Stimulated activated CD8-positive, alpha-beta memory T cell treated with anti-CD3 and anti-CD28 coated beads, Interleukin-4, amount 100 ng/mL, for 24 hours (primary cell): ENCODE results near the gene PDE1C.

ENCODE experiments used
- DNase-seq: peaks from one replicate; pipeline ENCODE4 v3.0.0-alpha.2; 2020; ENCODE audit warnings: low read depth

The PDE1C gene

DNA sequence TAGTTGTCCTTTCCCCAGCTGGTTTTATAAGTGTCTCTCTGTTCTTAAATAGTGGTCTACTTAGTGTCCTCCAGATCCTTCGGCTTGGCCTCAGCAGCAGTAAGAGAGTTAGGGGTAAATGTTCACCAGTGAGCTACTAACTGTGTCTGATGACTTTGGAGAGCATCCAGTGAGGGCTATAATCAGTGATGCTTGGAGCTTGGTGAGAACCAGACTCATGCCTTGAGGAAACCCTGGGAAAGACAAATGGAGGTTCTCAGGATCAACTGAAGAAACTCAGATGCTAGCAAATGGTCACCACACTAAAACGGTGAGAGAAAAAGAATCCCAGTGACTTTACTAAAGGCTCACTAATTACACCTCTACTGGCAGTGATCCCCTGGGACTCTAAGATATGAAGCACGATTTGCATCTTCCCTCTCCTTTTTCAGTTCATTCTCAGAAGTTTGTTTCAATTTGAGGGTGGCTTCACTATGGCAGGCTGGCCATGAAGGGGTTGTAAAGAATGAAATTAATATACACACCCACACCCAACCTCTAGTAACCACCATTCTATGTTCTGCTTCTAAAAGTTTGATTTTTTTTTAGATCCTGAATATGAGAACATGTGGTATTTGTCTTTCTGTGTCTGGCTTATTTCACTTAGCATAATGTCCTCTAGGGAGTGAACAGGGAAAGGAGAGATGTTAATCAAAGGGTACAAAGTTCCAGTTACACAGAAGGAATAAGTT is 177.9 kb downstream of the PDE1C start:
- DNase-seq = no peak

DNA sequence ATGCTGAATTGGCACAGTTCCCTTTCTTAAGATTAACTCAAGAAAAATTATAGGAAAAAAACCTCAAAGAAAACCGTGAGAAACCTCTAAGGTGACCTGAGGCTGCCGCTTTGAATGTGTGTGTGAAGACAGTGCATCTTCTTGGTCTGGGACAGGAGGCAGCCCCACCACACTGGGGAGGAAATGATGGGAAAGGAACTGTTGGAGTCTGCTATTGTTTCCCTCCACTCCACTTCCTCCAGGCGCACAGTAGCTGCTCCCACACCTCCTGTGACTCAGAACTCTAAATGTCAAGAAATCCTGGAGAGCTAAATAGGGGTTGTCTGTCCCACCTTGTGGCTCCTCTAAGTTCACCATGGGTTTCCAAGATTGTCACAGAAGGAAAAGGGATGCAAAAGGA is 179.4 kb downstream of the PDE1C start:
- no peak for DNase-seq

DNA sequence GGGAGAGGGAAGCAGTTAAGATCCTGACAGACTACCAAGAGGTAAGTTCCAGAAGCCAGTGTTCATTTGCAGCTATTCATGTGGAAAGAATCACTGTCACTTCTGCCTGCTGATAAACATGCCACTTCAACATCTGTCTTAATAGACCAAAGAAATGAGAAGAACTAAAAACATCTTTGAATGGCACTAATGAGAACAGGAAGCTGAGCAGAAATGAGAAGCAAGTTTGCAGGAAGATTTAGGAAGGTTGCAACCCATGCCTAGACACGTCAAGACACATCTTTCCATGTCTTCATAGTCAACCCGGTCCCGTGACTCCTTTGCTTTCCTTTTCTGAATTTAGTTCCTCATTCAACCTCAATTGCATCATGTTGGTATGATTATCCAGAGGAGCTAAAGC is 180.0 kb downstream of the PDE1C start:
- DNase-seq = no peak

DNA sequence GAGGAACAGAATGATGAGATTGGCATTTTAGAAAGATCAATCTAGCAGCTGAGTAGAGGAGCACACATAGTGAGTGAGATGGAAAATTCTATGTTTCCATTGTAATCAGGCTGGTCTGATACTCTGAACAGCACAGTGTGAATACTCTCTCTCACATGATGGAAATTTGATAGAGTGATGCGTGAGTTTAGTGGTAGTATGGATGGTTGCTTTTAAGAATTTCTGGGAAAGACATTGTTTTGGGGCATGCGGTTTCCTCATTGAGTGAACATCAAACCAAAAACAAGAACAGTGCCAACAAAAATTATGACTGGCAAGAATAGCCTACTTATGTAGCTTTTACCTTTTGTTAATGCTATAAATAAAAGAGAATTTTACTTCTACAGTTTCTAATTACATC is 183.2 kb downstream of the PDE1C start:
- DNase-seq = no peak

DNA sequence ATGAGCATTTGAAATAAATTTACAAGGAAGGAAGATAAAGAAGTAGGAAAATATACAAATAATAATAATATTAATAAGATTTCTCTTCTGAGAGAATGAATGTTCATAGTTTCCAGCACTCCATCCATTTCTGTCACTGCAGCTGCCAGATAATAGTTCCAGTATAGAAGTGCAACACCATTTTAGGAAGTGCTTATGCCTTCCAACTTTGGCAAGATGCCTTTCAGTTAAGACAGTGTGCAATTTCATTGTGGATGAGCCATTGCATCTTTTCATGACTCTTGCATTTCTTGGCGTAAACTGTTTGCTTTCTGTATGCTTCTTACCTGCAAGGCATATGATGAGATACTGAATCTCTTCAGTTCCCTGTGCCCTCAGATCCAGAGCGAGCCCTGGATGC is 185.0 kb downstream of the PDE1C start:
- DNase-seq = no peak

DNA sequence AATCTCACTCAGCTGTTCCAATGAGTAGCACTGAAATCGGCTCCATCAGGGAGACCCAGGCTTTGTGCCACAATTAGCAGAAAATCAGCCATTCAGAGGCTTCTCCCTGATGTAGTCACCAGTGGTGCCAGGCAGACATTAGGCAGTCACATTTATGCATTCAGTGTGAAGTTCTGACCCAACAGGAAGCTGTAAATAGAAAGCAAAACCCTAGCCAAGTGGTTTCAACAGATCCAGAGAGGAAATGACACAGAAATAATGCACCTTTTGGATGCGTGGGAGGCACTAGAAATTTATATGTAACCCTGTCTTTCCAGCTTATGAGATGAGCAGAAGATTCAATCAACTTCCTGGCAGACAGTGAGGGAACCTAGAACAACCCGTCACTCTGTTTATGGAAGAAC is 186.4 kb downstream of the PDE1C start:
- no peak for DNase-seq

DNA sequence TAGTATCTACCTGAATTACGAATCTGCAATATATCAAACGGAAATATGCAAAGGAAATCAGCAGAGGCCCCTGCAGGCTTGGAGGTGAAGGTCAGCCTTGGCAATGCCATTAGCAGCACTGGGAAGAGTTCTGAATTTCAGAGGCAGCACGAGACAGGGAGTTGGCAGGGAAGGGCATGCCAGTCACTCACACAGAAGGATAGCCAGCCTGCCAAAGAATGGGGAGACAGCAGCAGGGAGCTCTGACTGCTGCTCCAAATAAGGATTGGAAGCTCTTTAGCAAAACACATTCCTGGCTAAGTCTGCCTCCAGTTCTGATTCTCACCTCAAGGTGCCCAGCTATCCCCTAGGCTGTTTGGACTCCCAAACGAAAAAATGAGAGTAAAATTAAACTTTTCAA is 188.0 kb downstream of the PDE1C start:
- DNase-seq = no peak

DNA sequence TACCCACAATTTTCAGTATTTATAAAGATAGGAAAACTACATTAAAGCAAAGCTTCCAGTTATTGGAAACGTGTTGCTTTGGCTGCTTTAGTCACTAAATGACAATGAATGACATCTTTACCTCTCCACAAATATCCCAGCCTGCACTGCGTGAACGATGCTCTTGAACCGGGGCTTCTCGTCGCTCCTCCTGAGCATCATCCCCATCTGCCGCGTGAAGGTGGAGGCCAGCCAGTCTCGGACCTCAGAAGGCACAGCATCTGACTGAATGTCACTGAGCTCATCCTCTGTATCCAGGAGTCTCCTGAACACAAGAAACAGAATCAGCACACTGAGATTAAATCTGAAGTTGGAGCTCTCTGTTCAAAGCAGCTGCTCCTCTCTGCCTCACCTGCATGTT is 191.3 kb downstream of the PDE1C start:
- DNase-seq = no peak

DNA sequence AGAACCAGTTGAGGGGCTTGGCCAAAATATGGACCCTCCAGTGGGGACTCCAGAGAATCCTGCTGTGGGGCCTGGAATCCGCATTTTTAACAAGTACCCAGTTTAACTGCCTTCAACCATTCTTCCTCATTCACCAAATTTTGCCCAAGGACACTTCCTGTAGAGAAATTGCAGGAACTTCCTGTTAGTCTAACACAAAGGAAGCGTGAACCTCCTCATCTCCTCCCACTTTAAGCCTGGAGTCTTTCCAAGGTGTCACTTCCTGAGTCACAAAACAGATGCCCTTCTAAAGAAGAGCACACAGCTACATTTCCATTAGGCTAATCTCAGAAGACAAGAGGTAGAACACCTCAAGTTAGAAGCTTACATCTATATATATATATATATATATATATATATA is 194.8 kb downstream of the PDE1C start:
- no peak for DNase-seq

DNA sequence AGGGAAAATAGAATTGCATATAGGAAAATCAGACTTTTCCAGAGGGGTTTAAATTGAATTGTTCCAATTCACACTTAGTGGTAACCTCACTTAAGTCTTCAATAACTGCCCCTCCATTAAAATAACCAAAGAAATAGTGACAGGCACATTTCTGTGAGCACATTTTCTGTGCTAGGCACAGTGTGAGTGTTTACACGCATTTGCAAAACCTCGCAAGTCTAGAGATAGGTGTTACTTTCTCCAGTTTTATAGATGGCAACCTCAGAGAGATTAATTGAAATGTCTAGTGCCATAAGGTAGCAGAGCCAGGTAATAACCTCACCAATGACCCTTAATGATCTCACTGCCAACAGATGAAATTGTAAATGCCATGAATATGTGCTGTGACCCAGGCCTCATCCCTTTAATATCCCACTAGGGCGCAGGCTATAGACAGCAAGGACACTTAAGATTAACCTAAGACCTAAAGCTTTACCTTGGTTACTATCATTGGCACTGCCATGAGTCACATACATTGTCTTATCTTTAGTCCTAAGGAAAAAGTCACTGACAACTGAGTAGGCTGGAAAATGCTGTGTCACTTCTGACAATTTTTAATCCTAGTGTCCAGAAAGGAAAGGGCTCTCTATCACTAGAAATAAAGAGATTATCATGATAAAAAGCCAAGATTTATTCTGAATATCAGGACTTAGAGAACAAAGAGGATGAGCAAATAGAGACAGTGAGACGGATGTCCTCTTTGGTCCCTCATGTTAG is 195.4 kb downstream of the PDE1C start:
- no peak for DNase-seq

DNA sequence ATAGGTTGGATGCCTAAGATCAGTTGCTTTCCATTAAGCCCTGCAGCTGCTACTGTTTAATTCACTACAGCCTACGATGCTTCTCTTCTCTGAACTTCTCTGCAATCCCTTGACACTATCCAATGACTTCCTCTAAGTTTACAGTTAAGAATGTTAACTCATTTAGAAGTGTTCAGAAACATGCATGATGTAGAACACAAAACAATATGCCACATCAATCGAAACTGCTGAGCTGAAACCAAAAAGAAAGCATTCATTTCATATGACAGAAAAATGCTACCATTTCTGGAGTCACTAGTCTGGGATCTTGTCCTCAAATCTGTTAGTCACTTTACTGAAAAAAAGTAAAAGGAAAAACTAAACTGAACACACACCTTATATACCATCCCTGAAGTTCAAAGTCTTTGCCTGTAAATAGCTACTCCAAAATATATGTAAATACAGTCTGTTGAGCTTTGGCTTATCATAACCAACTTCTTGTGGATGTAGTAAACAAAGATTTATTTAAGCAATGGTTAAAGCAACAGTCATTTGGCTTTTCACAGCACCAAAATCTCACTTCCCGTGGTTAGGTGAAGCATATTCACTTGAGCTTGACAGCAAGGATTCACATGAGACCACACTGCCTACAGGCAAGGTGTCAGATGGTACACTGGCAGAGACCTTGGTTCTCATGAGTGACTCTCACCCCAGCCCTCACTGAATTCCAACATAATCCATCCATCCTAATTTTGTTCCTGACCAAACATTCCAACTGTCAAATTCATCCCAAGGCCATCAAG is 196.2 kb downstream of the PDE1C start:
- DNase-seq = no peak

DNA sequence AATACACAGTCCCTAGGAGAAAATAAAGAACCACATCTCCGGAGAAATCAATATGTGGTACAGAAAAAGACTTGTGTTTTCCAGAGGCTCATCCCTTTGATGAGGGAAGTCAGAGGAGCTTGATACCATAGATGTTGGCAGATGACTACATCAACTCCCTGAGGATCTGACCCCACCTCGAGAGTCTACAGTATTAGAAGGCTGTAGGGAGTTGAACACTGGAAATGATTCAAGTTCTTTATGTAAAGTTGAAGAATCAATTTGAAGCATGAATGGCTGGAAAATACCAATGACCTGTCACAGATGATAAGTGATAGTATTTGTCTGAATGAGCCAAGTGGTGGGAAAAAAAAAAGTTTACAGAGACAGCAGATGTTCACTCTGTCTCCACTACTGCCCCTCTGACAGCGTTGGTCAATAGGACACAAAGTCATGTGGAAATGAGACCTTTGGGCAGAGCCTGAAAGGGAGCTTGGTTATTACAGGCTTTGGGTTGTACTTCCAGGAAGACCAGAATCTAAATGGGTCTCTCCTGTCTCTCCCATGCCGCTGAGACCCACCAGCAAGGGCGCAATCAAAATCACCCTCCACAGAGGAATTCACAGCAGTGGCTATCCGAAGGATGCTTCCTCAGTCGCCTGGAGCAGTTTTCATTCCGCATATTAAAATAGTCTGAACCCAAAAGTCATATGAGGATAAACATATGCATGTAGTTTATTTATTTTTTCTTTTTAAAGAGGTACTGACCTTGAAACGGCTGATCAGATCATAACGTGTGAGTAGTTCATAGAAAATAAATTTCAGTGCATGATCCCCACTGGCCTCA is 197.4 kb downstream of the PDE1C start:
- no peak for DNase-seq

DNA sequence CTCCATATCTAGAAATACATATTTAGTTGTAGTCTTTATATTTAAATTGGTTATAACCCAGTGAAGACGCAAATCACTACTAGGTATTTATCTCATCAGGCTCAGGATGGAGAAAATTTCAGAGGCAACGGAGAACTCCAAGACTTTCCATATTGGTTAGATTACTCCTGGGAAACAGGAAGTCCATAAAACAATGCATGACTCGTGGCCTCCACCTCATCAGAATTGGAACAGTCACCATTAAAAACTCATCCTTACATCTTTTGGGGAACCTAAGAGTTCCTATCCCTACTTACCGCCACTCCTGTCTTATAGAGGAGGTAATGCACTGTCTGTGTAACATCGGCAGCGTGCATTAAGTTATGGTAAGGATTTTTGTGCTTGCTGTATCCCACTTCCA is 205.6 kb downstream of the PDE1C start:
- DNase-seq = no peak

DNA sequence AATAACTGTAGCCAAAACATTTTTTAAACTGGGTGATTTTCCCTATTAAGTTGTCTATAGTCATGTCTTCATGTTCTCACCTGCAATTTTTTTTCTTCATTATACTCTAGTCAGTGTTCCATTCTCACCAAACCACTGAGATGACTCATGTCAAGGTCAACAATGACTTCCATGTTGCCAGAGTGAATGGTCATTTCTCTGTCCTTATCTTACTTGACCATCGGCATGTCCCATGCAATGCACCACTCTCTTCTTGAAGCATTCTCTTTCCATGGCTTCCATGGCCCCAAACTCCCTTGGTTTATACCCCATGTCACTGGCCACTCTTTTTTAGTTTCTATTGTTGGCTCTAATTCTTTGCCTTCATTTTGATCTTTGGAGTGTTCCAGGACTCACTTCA is 209.3 kb downstream of the PDE1C start:
- no peak for DNase-seq

DNA sequence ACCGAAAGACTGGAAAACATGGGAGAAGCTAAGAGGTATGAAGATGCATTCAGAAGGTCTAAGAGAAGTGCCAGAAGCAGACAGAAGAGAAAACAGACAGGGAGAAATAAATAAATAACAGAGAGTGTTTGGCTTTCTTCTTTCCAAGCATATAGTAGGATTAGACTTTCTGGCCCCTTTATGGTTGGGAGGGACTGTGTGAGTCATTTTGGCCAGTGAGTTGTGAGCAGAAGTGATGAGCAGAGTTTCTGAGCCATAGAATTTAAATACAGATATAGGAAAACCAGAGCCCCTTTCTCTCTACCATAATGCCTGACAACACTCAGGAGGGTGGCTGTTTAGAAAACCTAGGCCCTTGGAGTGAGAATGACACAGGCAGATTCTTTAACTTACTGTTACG is 212.2 kb downstream of the PDE1C start:
- no peak for DNase-seq

DNA sequence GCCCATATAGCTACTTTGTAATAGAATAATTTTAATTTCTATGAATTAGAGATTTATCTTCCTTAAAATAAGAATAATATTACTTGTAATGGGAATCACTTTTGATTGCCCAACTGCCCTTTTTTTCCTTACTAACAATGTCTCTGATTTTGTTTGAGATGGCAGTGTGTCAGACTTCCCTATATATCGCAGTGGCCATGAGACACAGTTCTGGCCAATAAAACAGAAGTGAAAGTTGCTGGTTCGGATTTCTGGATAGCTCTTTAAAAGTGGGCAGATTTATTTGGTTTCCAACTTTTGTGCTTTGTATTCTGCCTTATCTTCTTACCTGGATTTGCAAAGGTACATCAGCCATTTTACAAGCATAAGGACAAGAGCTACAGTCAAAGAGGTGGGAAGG is 213.0 kb downstream of the PDE1C start:
- DNase-seq = no peak

DNA sequence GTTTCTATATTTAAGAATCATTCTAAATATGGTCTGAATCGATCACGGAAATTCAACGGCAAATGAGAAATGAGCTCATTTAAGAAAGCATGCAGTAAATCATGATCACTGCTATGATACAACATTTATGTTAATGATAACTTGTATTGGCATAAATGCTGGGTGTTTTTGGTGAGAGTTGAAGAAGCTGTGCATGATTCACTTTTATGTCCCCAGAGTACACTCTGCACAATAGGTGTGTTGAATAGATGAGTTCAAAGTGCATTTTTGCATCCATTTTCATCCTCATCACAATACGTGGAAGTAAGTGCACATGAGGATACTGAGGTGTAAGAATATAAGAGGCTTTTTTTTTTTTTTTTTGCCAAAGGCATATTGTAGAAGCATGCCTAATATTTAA is 213.9 kb downstream of the PDE1C start:
- DNase-seq = no peak

DNA sequence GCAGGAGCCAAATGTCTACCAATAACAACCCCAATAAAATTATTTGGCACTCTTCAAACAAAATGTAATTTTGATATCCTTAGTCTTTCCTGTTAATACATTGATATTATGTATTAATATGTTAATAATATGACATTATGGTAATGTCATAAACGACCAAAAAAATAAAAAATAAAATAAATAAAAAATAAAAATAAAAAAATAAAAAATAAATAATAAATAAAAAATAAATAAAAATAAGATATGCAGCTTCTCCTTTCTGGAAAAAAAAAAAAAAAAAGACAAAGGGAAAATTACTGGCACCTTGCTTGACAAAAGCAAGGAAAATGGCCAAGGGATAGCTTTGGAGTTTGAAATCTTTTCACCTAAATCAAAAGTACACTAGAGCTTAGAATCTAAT is 214.7 kb downstream of the PDE1C start:
- no peak for DNase-seq

DNA sequence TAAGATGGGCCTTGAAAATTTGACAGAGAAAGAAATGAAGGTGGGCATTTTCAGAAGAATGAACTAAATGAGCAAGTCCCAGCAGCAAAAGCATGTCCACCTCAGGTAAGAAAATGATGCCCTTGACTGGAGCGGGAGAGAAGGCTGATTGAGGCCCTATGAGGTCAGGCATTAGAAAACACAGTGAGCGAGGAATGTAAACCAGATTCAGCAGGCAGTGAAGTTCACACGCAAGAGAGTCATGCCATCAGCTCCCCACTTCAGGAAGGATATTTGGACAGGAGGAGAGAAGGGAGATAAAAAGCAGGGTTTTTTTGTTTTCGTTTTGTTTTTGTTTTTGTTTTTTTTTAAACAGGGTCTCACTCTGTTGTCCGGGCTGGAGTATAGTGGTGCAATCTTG is 216.8 kb downstream of the PDE1C start:
- no peak for DNase-seq

DNA sequence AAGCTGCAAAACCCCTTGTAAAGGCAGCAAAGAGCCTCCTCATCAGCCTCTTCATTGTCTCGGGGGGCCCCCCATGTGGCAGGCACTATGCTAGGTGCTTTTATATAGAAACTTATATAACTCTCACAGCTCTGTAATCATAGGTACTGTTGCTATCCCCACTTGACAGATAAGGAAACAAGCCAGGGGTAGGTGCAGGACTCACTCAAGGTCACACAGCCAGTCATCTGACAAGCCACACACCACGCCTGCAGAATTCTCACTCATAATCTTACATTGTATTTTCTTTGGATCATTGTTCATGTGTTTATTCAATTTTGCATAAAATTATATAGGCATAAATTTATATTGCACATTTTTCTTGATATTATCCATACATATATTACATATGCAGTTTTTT is 217.7 kb downstream of the PDE1C start:
- DNase-seq = no peak

DNA sequence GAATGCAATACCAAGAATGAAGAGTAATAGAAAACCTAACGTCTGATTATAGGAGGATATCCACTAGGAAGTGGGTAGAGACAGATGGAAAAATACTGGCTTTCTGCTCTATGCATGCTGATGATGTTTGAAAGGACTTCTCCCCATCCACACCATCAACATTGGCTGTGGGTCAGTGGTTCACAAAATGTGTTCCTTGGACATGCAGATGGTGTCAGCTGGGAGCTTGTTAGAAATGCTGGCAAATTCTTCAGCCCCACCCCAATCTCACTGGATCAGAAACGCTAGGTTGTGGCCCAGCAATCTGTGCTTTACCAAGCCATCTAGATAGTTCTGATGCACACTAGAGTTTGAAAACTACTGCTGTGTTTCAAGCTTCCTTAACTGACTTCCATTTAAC is 219.1 kb downstream of the PDE1C start:
- DNase-seq = no peak

DNA sequence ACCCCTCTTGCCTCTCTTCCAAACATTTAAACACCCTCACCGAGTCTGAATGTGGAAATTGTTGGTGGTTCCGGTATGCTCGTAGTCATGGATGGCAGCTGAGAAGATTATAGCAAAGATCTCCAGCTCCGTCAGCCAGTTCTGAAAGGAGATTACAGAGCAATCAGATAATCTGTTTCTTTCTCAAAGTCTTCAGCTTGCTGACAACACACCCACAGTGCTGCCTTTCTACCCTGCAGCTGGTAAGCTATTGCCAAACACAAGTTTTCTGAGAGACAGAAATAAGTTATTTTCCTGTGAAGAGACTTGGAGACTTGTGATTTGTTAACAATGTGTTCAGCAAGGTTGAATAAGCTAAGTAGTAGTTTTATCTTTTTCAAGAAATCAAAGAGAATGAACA is 219.6 kb downstream of the PDE1C start:
- no peak for DNase-seq
